Left renal pelvis (tissue), 4 donors: ENCODE data around the gene TSPAN32. TPM values are rescaled to one million over a fixed set of nuclear protein-coding genes. Genes with fewer than 3 reads are reported as not detected.

Experiments used
- DNase-seq, 4 donors: peaks; one replicate each; pipeline ENCODE4 v3.0.0-alpha.2; 2013; ENCODE audit warnings: low read depth in 4 of 4, low spot score in 3 of 4
- polyA plus RNA-seq, 4 donors: library from polyadenylated mRNA; unstranded; fragments of 120-200 nt; gene quantifications; one replicate each; pipeline ENCODE4 v1.2.1, GENCODE V29; 2013; ENCODE audit not compliant: insufficient read length in 4 of 4

TSPAN32 gene
- 1 to 10 TPM; 1.3 to 6.0 (median 2.6) TPM for polyA plus RNA-seq

DNA sequence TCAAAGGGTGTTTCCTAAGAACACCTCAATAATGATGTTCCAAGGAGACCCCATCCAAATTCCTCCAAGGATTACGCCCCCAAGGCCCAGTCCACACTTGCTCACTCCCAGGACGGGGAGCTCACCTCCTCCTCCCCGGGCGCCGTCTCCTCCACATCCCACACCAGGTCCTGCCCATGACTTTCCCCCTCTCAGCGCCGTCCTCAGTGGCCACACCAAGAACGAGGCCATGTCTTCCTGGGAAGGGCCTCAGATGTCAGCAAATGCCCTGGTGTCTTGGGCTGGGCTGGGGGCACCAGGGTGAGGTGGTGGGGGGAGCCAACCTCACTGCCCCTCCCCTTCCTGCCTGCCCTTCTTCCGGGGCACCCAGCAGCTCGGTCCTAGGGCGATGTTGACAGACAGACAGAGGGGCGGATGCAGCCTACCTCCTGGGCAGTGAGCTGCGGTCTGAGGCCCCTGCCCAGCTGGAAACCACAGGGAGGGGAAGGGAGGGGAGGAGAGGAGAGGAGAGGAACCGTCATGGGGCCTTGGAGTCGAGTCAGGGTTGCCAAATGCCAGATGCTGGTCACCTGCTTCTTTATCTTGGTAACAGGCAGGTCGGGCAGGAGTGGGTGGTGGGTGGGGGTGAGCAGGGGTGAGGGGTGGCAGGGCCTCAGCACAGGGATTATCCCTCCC lies at the start of gene TSPAN32, which contains the start of gene C11orf21:
TSS of gene TSPAN32 (plus strand) at position 383 of the 675 bp plus-strand sequence. CDS start at position 520, 137 bp downstream.
TSS of gene C11orf21 (minus strand) at position 288 of the 675 bp plus-strand sequence. CDS start at position 178, 110 bp downstream.
- DNase-seq: no peak

DNA sequence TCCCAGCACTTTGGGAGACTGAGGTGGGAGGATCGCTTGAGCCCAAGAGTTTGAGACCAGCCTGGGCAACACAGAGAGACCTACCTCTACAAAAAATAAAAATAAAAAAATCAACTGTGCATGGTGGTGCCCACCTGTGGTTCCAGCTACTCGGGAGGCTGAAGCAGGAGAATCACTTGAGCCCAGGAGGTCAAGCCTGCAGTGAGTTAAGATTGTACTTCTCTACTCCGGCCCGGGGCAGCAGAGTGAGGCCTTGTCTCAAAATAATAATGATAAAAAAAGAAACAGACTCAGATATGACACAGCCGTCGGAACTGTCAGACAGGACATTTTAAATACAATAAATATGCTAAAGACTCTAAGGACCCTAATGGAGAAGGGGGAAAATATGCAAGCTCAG lies 49.8 kb upstream of the TSPAN32 start:
- no peak for DNase-seq

DNA sequence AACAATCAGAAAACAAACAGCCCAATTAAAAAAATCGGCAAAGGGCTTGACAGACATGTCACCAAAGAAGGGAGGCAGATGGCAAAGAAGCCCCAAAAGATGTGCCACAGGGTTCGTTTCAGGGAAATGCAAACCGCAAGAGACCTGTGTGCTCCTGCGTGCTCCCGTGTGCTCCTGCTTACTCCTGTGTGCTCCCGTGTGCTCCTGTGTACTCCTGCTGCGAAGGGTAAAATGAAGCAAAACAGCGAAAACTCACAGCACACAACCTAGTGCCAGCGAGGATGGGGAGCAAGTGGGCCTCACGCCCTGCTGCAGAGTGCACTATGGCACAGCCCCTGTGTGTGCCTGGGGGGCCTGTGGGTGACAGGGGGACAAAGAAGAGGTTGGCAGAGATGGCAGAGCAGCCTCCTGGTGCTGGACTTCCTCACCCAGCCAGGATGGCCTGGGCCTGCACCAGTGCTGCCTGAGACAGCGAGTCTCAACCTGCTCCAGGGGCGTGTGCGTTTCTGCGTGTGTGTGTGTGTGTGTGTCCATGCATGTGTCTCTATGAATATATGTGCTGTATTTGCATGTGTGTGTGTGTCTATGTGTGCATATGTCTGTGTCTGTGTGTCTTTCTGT lies 45.4 kb upstream of the TSPAN32 start:
- no peak for DNase-seq

GRCh38 chr11:2256951-2257700 lies 44.7 kb upstream of the TSPAN32 start:
- no peak for DNase-seq

DNA sequence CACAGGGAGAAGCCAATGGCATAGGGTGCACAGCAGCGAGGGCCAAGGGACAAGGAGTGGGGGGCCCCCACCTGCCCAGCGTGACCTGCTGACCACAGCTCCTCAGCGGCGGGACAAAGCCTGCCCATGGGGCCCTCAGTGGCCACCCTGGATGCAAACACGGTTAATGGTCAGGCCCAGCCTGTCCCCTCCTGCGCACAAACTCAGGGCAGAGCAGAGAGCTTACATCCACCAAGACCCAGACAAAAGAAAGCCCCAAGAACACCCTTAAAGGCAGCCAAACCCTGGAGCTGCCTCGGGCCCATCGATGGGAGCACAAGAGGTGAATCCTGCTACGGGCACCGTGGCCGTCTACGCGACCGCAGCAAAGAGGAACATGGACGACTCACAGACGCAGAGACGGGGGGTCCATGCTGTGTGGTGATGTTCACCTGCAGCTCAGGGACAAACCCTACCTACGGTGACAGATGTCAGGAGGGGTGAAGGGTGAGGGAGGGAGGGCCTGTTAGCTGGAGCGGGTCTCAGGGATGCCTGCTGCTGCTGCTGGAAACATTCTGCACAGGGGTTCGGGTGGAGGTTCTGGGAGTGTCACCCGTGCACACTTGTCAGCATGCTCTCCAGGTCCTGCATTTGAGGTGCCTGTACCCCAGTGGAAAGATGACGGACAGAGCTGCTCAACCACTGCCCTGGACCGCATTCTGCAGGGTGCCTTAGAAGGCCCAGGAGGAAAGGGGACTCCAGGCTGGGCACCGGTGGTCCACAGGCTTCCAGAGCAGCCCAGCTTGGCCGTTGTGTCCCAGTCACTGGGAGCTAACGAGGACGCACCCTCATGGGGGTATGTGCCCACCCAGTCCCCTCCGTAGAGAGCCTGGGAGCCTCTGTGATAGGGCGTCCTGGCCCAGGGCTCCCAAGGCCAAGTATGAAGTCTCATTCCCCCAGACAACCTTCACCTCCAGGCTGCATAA lies 43.0 kb upstream of the TSPAN32 start:
- DNase-seq: no peak

DNA sequence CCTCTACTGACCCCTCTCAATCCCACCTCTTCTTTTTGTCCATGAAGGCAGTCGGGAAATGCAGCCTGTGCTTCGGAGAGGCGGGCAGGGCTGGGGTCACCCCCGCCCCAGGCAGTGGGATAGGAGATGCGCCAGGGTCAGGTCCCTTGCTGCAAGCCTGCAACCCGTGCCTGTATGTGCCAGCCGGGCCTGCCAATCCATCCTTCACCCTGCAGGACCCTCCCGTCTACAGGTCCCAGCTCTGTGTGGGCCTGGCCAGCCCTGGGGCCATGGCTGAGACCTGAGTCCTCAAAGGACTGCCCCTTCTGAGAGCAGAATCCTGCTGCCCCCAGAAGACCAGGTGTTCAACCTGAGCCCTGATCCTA lies 42.4 kb upstream of the TSPAN32 start:
- no peak for DNase-seq

- DNase-seq: no peak
Measured at GRCh38 chr11:2259897-2260451, 41.8 kb upstream of the TSPAN32 start.

- no peak for DNase-seq
Measured at GRCh38 chr11:2260491-2261364, 41.1 kb upstream of the TSPAN32 start.

- DNase-seq: no peak
Measured at GRCh38 chr11:2261436-2262230, 40.2 kb upstream of the TSPAN32 start.

GRCh38 chr11:2262301-2263070 lies 39.3 kb upstream of the TSPAN32 start:
- no peak for DNase-seq

DNA sequence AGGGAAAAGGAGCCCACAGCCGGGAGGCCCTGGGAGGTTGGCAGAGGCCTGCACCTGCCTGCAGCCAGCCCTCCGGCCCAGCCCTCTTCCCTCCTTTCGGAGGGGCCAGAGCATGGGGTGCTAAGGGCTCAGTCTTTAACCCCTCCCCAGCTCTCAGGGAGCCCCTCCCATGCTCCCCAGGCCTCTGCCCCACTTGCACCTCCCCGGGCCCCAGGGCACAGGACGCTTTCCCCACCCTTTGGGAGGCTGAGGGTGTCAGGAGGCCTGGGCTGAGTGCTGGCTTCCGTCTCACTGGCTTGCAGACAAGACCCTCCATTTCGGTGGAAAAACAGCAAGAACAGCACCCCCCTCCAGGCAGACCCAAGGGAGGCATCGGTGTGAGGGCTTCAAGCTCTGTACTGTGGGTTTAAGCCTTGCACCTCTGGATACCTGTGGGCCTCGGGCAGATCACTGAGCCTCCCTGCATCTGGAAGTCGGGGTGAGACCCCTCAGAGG lies 38.7 kb upstream of the TSPAN32 start:
- DNase-seq: no peak

- no peak for DNase-seq
Measured at GRCh38 chr11:2263724-2264360, 38.0 kb upstream of the TSPAN32 start.

- DNase-seq: no peak
Measured at GRCh38 chr11:2264366-2265053, 37.3 kb upstream of the TSPAN32 start.

- no peak for DNase-seq
Measured at GRCh38 chr11:2265396-2265795, 36.4 kb upstream of the TSPAN32 start.

- DNase-seq: no peak
Measured at GRCh38 chr11:2265854-2266585, 35.8 kb upstream of the TSPAN32 start.
